ENCODE measurements around the gene TFDP1.
"Not testable (repeated sequence)": the region's sequence is repeated elsewhere in the genome, so short reads cannot be mapped to it uniquely, and the experiment has no call there.

TFDP1 gene

GRCh38 chr13:113567681-113568080 is 16.9 kb upstream of the TFDP1 start:
- DNase-seq (ENCODE audit: low read depth in 2 of 2), result no peak

- DNase-seq (ENCODE audit: low read depth in 2 of 2), result no peak
Observed at GRCh38 chr13:113573065-113573464, 11.5 kb upstream of the TFDP1 start.

GRCh38 chr13:113576597-113576996 is 8.0 kb upstream of the TFDP1 start:
- DNase-seq (ENCODE audit: low read depth in 2 of 2), result no peak

- DNase-seq (ENCODE audit: low read depth in 2 of 2), result no peak
Observed at GRCh38 chr13:113577881-113578435, 6.6 kb upstream of the TFDP1 start.

GRCh38 chr13:113579686-113580085 is 4.9 kb upstream of the TFDP1 start:
- DNase-seq (ENCODE audit: low read depth in 2 of 2), result no peak

- no peak for DNase-seq (ENCODE audit: low read depth in 2 of 2)
Observed at GRCh38 chr13:113581871-113582270, 2.7 kb upstream of the TFDP1 start.

- DNase-seq (ENCODE audit: low read depth in 2 of 2), result no peak
Observed at GRCh38 chr13:113582841-113583631, 1.5 kb upstream of the TFDP1 start.

GRCh38 chr13:113584870-113585671 is 518 bp downstream of the TFDP1 start:
- no peak for DNase-seq (ENCODE audit: low read depth in 2 of 2)

- DNase-seq (ENCODE audit: low read depth in 2 of 2), result no peak
Observed at GRCh38 chr13:113585896-113586295, 1.3 kb downstream of the TFDP1 start.

GRCh38 chr13:113586661-113587479 is 2.3 kb downstream of the TFDP1 start:
- no peak for DNase-seq (ENCODE audit: low read depth in 2 of 2)

- no peak for DNase-seq (ENCODE audit: low read depth in 2 of 2)
Observed at GRCh38 chr13:113588394-113589111, 4.0 kb downstream of the TFDP1 start.

GRCh38 chr13:113589251-113589960 is 4.9 kb downstream of the TFDP1 start:
- no peak for DNase-seq (ENCODE audit: low read depth in 2 of 2)

GRCh38 chr13:113589961-113590339 is 5.4 kb downstream of the TFDP1 start:
- no peak for DNase-seq (ENCODE audit: low read depth in 2 of 2)

- no peak for DNase-seq (ENCODE audit: low read depth in 2 of 2)
Observed at GRCh38 chr13:113591750-113592149, 7.2 kb downstream of the TFDP1 start.

- no peak for DNase-seq (ENCODE audit: low read depth in 2 of 2)
Observed at GRCh38 chr13:113592571-113592970, 8.0 kb downstream of the TFDP1 start.

GRCh38 chr13:113594066-113594821 is 9.7 kb downstream of the TFDP1 start:
- DNase-seq (ENCODE audit: low read depth in 2 of 2), result not testable (repeated sequence)

- no peak for DNase-seq (ENCODE audit: low read depth in 2 of 2)
Observed at GRCh38 chr13:113595131-113595530, 10.6 kb downstream of the TFDP1 start.

- DNase-seq (ENCODE audit: low read depth in 2 of 2), result no peak
Observed at GRCh38 chr13:113596321-113597200, 12.0 kb downstream of the TFDP1 start.
